Stimulated activated CD8-positive, alpha-beta memory T cell treated with anti-CD3 and anti-CD28 coated beads, Interleukin-15, amount 100 ng/mL, for 1 hour (primary cell): ENCODE measurements around the gene SLC48A1.
"Not testable (repeated sequence)": the region's sequence is repeated elsewhere in the genome, so short reads cannot be mapped to it uniquely, and the experiment has no call there.

Experiments used
- DNase-seq: peaks from one replicate; pipeline ENCODE4 v3.0.0-alpha.2; 2020; ENCODE audit warnings: low read depth

Gene SLC48A1

GRCh38 chr12:47811581-47812484 is 38.8 kb downstream of the SLC48A1 start:
- DNase-seq, result no peak

GRCh38 chr12:47812797-47813510 is 39.9 kb downstream of the SLC48A1 start:
- peak; percentile 74 for DNase-seq

GRCh38 chr12:47813511-47814196 is 40.6 kb downstream of the SLC48A1 start:
- DNase-seq, result no peak

- DNase-seq, result no peak
Measured at GRCh38 chr12:47814539-47815170, 41.6 kb downstream of the SLC48A1 start.

- DNase-seq, result not testable (repeated sequence)
Measured at GRCh38 chr12:47815447-47815846, 42.4 kb downstream of the SLC48A1 start.

- DNase-seq, result no peak
Measured at GRCh38 chr12:47816403-47817271, 43.6 kb downstream of the SLC48A1 start.

- no peak for DNase-seq
Measured at GRCh38 chr12:47817272-47818006, 44.4 kb downstream of the SLC48A1 start.

- no peak for DNase-seq
Measured at GRCh38 chr12:47818007-47818376, 45.0 kb downstream of the SLC48A1 start.

- DNase-seq, result no peak
Measured at GRCh38 chr12:47818467-47819137, 45.6 kb downstream of the SLC48A1 start.

- no peak for DNase-seq
Measured at GRCh38 chr12:47819138-47819895, 46.3 kb downstream of the SLC48A1 start.

GRCh38 chr12:47819896-47820630 is 47.0 kb downstream of the SLC48A1 start, which contains the start of gene HDAC7:
Gene HDAC7 (minus strand): TSS chr12:47819903. CDS start chr12:47819785, 118 bp downstream.
- DNase-seq, result no peak

- no peak for DNase-seq
Measured at GRCh38 chr12:47820631-47821345, 47.8 kb downstream of the SLC48A1 start.

GRCh38 chr12:47821346-47821706 is 48.3 kb downstream of the SLC48A1 start:
- no peak for DNase-seq

GRCh38 chr12:47822401-47822800 is 49.4 kb downstream of the SLC48A1 start:
- no peak for DNase-seq

GRCh38 chr12:47822863-47823262 is 49.8 kb downstream of the SLC48A1 start:
- DNase-seq, result no peak

- no peak for DNase-seq
Measured at GRCh38 chr12:47823422-47824086, 50.5 kb downstream of the SLC48A1 start.

GRCh38 chr12:47824198-47824597 is 51.2 kb downstream of the SLC48A1 start:
- no peak for DNase-seq
